PFSK-1 (cell line): Measurements from ENCODE around the gene SNAP29.

ENCODE experiments used
- FOXP2 ChIP-seq: optimal IDR thresholded peaks from 2 replicates; pipeline ENCODE3; 2011; ENCODE audit warnings: borderline replicate concordance, control low read depth, inconsistent platforms; ENCODE audit not compliant: insufficient read depth; ENCODE audit errors: extremely low read length, extremely low read depth
- POLR2AphosphoS5 ChIP-seq: IDR thresholded peaks from 2 replicates; pipeline ENCODE4 v1.6.1; 2012; ENCODE audit warnings: low read depth, mild to moderate bottlenecking, control low read depth, low read length, moderate library complexity
- SIN3A ChIP-seq: IDR thresholded peaks from 2 replicates; pipeline ENCODE4 v1.6.1; 2012; ENCODE audit warnings: mild to moderate bottlenecking, low read length, moderate library complexity, borderline replicate concordance; ENCODE audit not compliant: insufficient read depth
- TAF1 ChIP-seq: IDR thresholded peaks from 2 replicates; pipeline ENCODE4 v1.6.1; 2012; ENCODE audit warnings: low read length, control low read depth, borderline replicate concordance; ENCODE audit not compliant: insufficient read depth
- TF ChIP-seq, protein P1 (sequence below), 2 experiments: IDR thresholded peaks; 2 replicates each; pipeline versions ENCODE4 v1.6.1 to v1.8.0; 2011 to 2012; ENCODE audit warnings: low read depth in 2 of 2, low read length in 2 of 2, control low read depth in 1 of 2, inconsistent platforms in 1 of 2, mild to moderate bottlenecking in 1 of 2, moderate library complexity in 1 of 2; ENCODE audit not compliant: insufficient read depth in 1 of 2

SNAP29 gene

DNA sequence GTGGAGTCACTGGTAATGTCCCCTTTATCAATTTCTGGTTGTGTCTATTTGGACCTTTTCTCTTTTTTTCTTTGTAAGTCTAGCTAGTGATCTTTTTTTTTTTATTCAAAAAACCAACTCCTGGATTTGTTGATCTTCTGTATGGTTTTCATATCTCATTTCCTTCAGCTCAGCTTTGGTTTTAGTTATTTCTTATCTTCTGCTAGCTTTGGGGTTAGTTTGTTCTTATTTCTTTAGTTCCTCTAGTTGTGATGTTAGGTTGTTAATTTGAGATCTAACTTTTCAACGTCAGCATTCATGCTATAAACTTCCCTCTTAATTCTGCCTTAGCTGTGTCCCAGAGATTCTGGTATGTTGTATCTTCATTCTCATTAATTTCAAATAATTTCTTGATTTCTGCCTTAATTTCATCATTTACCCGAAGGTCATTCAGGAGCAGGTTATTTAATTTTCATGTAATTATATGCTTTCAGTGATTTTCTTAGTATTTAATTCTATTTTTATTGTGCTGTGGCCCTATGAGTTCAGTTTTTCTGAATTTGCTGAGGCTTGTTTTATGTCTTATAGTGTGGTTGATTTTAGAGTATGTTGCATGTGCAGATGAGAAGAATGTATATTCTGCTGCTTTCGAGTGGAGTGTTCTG, 29.2 kb upstream of the SNAP29 start:
- TF ChIP-seq TAF1: no peak
- TF ChIP-seq FOXP2: no peak
- TF ChIP-seq POLR2AphosphoS5: no peak
- TF ChIP-seq SIN3A: no peak
- TF ChIP-seq, protein P1, sequence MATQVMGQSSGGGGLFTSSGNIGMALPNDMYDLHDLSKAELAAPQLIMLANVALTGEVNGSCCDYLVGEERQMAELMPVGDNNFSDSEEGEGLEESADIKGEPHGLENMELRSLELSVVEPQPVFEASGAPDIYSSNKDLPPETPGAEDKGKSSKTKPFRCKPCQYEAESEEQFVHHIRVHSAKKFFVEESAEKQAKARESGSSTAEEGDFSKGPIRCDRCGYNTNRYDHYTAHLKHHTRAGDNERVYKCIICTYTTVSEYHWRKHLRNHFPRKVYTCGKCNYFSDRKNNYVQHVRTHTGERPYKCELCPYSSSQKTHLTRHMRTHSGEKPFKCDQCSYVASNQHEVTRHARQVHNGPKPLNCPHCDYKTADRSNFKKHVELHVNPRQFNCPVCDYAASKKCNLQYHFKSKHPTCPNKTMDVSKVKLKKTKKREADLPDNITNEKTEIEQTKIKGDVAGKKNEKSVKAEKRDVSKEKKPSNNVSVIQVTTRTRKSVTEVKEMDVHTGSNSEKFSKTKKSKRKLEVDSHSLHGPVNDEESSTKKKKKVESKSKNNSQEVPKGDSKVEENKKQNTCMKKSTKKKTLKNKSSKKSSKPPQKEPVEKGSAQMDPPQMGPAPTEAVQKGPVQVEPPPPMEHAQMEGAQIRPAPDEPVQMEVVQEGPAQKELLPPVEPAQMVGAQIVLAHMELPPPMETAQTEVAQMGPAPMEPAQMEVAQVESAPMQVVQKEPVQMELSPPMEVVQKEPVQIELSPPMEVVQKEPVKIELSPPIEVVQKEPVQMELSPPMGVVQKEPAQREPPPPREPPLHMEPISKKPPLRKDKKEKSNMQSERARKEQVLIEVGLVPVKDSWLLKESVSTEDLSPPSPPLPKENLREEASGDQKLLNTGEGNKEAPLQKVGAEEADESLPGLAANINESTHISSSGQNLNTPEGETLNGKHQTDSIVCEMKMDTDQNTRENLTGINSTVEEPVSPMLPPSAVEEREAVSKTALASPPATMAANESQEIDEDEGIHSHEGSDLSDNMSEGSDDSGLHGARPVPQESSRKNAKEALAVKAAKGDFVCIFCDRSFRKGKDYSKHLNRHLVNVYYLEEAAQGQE (IDR thresholded peaks at IDR 0.05; ENCODE audit: insufficient read depth in 1 of 2, low read depth in 2 of 2, low read length in 2 of 2): no peak

DNA sequence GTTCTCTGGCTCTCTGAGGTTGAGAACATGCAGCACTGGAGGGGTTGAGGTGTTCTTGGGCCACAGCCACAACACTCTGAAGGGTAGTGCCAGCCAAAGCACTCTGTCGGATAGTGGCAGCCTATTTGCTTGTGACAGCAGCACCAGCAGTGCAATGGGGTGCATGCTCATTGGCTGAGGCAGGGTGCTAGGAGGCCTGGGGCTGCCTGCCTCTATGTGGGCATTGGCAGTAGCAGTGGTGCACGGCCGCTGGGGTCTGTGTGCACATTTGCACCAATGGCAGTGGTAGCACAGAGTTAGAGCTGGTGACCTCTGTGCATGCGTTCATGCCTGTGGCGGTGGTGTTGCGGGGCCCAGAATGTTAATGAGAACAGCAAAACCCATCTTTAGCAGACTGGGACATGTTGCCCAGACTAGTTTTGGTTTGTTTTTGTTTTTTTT, 25.6 kb upstream of the SNAP29 start:
- TF ChIP-seq POLR2AphosphoS5 (no peak), SIN3A (no peak), FOXP2 (no peak), TAF1 (no peak)
- TF ChIP-seq, protein P1 (IDR thresholded peaks at IDR 0.05; ENCODE audit: insufficient read depth in 1 of 2, low read depth in 2 of 2, low read length in 2 of 2): no peak

DNA sequence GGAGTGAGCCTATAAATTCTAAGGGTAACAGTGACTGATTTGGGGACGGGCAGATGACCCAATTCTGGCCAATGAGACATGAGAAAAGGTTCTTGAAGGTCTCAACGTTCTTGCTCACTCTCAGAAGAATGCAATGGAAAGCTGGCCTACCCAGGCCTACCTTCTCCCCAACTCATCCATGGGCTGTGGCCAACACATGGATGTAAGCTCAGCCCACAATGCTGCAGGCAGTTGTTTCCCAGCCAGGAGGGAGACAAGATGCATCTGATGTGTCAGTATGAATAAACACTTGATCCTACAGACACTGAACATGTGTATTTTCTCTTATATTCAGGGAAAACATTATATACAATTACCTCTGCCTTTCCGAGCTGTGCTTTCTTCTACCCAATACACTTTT, 24.6 kb upstream of the SNAP29 start:
- TF ChIP-seq TAF1 (no peak), SIN3A (no peak), FOXP2 (no peak), POLR2AphosphoS5 (no peak)
- TF ChIP-seq, protein P1 (IDR thresholded peaks at IDR 0.05; ENCODE audit: insufficient read depth in 1 of 2, low read depth in 2 of 2, low read length in 2 of 2): no peak

DNA sequence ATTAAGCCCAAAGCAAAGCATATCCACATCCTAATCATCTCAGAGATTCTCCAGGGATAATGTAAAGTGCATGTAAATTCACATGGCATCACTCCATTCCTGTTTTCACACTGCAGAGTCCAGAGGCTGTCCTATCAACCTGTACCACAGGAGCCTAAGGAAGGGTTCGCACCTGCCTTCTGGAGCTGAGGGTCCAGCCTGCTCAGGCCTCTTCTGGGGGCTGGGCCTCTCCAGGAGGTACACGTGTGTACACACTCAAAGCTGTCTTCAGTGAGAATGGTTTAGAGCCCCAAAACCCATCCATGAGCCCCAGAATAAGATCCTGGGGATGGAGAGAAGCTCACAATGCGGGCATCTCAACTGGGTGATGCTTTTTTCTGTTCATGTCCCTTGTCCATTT, 24.1 kb upstream of the SNAP29 start:
- TF ChIP-seq SIN3A (no peak), FOXP2 (no peak), POLR2AphosphoS5 (no peak), TAF1 (no peak)
- TF ChIP-seq, protein P1 (IDR thresholded peaks at IDR 0.05; ENCODE audit: insufficient read depth in 1 of 2, low read depth in 2 of 2, low read length in 2 of 2): no peak

DNA sequence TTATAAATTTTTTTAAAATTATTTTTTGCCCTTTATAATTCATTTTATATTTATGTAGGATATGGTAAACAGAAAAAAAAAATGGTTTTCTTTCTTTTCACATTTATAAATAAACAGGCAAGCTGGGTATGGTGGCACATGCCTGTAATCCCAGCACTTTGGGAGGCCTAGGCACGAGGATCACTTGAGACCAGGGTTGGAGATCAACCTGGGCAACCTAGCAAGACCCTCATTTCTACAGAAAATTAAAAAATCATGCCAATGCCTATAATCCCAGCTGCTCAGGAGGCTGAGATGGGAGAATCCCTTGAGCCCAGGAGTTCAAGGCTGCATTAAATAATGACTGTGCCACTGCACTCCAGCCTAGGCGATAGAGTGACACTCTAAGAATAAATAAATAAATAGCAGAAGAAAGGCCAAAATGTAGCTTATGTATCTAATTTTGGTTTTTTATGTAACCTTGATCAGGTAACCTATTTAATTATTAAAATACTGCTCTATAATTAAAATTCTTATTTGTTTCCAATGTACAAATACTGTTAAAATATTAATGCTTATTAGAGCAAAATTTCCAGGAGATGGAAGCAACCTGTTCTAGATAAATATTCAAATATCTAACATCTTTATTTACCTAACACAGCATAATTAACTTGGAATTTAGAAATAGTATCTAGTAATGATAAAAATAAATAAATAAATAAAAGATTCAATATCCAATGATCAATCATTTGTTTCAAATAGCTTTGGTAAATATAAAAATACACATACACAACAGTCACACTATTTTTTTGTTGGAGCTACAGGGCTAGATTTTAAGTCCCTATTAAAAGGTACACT, 21.6 kb upstream of the SNAP29 start:
- TF ChIP-seq, protein P1 (IDR thresholded peaks at IDR 0.05; ENCODE audit: insufficient read depth in 1 of 2, low read depth in 2 of 2, low read length in 2 of 2): no peak
- no peak for TF ChIP-seq POLR2AphosphoS5
- TF ChIP-seq FOXP2: no peak
- no peak for TF ChIP-seq TAF1
- TF ChIP-seq SIN3A: no peak
